Measurements from ENCODE around the gene EXOC3L4.
A peak's percentile ranks its signal among the peaks of the same experiment; 100 is the strongest.

Gene EXOC3L4

GRCh38 chr14:103140316-103141109 is 46.0 kb downstream of the EXOC3L4 start:
- ChIA-PET POLR2A (no interaction called here), CTCF (interaction anchor here (0.8 to 5.7 kb wide), 5 partner anchors 10 to 36 kb away, joined by 3 to 42 read pairs (median 3); no protein-coding TSS in a partner anchor)
- no peak for TF ChIP-seq CTCF (IDR thresholded peaks at IDR 0.05; ENCODE audit: insufficient read depth, low read length, missing control alignments)
- DNase-seq (ENCODE audit: low read depth, low spot score): no peak
- H3K4me3 ChIP-seq (ENCODE audit: low read depth, low read length): no peak overlapping the region

GRCh38 chr14:103141117-103141796 is 46.7 kb downstream of the EXOC3L4 start:
- DNase-seq (ENCODE audit: low read depth, low spot score): no peak
- POLR2A ChIA-PET: no interaction called here
- H3K4me3 ChIP-seq (ENCODE audit: low read depth, low read length): no peak overlapping the region
- peak; percentile 62 for TF ChIP-seq CTCF (IDR thresholded peaks at IDR 0.05; ENCODE audit: insufficient read depth, low read length, missing control alignments)
- CTCF ChIA-PET: interaction anchor here (0.8 to 5.7 kb wide), 6 partner anchors 10 to 37 kb away, joined by 3 to 42 read pairs (median 4); no protein-coding TSS in a partner anchor

- no peak for DNase-seq (ENCODE audit: low read depth, low spot score)
- CTCF ChIA-PET: interaction anchor here (0.7 to 5.7 kb wide), 10 partner anchors 10 to 497 kb away, joined by 3 to 42 read pairs (median 4); no protein-coding TSS in a partner anchor
- H3K4me3 ChIP-seq (ENCODE audit: low read depth, low read length): no peak overlapping the region
- TF ChIP-seq CTCF (IDR thresholded peaks at IDR 0.05; ENCODE audit: insufficient read depth, low read length, missing control alignments): no peak
- POLR2A ChIA-PET: no interaction called here
Observed at GRCh38 chr14:103142026-103142425, 47.5 kb downstream of the EXOC3L4 start.

GRCh38 chr14:103142721-103143302 is 48.3 kb downstream of the EXOC3L4 start:
- no peak overlapping the region for H3K4me3 ChIP-seq (ENCODE audit: low read depth, low read length)
- DNase-seq (ENCODE audit: low read depth, low spot score): no peak
- TF ChIP-seq CTCF (IDR thresholded peaks at IDR 0.05; ENCODE audit: insufficient read depth, low read length, missing control alignments): no peak
- CTCF ChIA-PET: interaction anchor here (0.7 to 5.7 kb wide), 10 partner anchors 9 to 497 kb away, joined by 3 to 42 read pairs (median 4); no protein-coding TSS in a partner anchor
- POLR2A ChIA-PET: no interaction called here

- ChIA-PET POLR2A (no interaction called here), CTCF (interaction anchor here (0.6 to 5.7 kb wide), 3 partner anchors 12 to 39 kb away, joined by 3 to 42 read pairs (median 4); no protein-coding TSS in a partner anchor)
- DNase-seq (ENCODE audit: low read depth, low spot score): no peak
- TF ChIP-seq CTCF (IDR thresholded peaks at IDR 0.05; ENCODE audit: insufficient read depth, low read length, missing control alignments): no peak
- H3K4me3 ChIP-seq (ENCODE audit: low read depth, low read length): no peak overlapping the region
Observed at GRCh38 chr14:103143506-103143905, 49.0 kb downstream of the EXOC3L4 start.

Measured in AG04449 (cell line).